BJ (cell line): Measurements from ENCODE around the gene MCCD1. TPM values are rescaled to one million over a fixed set of nuclear protein-coding genes. Genes with fewer than 3 reads are reported as not detected.

Source experiments
- CTCF ChIA-PET: fragments of 350-600 bp; formaldehyde crosslinking; extraction: SDS; loops from one replicate; lab custom pipeline; 2021; ENCODE audit warnings: antibody characterized with exemption, inconsistent platforms; lab: Yijun Ruan, JAX
- POLR2A ChIA-PET: fragments of 300-600 bp; sonication (Branson Sonifier 250); formaldehyde crosslinking; extraction: SDS; loops from one replicate; lab custom pipeline; 2021; ENCODE audit warnings: antibody characterized with exemption; lab: Charles Lee
- DNase-seq: peaks from one replicate; pipeline ENCODE4 v3.0.0-alpha.2; 2011; ENCODE audit warnings: low read depth
- H3K27me3 ChIP-seq: 2 replicates; pipeline ENCODE4 v1.6.0; 2011; ENCODE audit warnings: low read length; ENCODE audit not compliant: control insufficient read depth, insufficient read depth
- H3K36me3 ChIP-seq: 2 replicates; pipeline ENCODE4 v1.5.1; 2011; ENCODE audit warnings: low read length; ENCODE audit not compliant: control insufficient read depth, insufficient read depth
- H3K4me3 ChIP-seq: 2 replicates; pipeline ENCODE4 v1.5.1; 2011; ENCODE audit warnings: low read depth, mild to moderate bottlenecking, control low read depth, low read length
- CTCF ChIP-seq: IDR thresholded peaks from 2 replicates; pipeline ENCODE4 v1.5.1; 2011; ENCODE audit warnings: low read depth, mild to moderate bottlenecking, control low read depth, inconsistent platforms, low read length, moderate library complexity; ENCODE audit not compliant: insufficient read depth
- polyA plus RNA-seq: library from polyadenylated mRNA; depleted of rRNA; stranded (reverse); fragments of >200 nt; gene quantifications from 2 replicates; pipeline ENCODE4 v1.2.3, GENCODE V29; 2011

MCCD1 gene
- polyA plus RNA-seq, 1 experiment, result not detected

GRCh38 chr6:31557443-31558317, 28.9 kb downstream of the MCCD1 start:
- POLR2A ChIA-PET, result no interaction called here

GRCh38 chr6:31558318-31558625, 29.5 kb downstream of the MCCD1 start:
- peaks cover 18% of the 10 kb centered on the region for H3K36me3 ChIP-seq
- no peak overlapping the region for H3K4me3 ChIP-seq
- CTCF ChIA-PET, result interaction anchor here (1.4 to 3.6 kb wide), 3 partner anchors 11 to 39 kb away, joined by 3 to 29 read pairs (median 18); partner anchors contain the start of genes LTB and NFKBIL1
- POLR2A ChIA-PET, result no interaction called here
- H3K27me3 ChIP-seq, result no peaks in the 10 kb centered on the region
- no peak for TF ChIP-seq CTCF
- DNase-seq, result no peak

More at GRCh38 chr6:31557443-31558317, 28.9 kb downstream of the MCCD1 start:
- no peak for TF ChIP-seq CTCF
- peaks cover 18% of the 10 kb centered on the region for H3K36me3 ChIP-seq
- CTCF ChIA-PET, result interaction anchor here (3.6 kb wide), 1 partner anchor 39 kb away, joined by 29 read pairs; no protein-coding TSS in a partner anchor
- H3K4me3 ChIP-seq, result no peak overlapping the region
- no peaks in the 10 kb centered on the region for H3K27me3 ChIP-seq
- DNase-seq, result no peak

GRCh38 chr6:31558631-31559500, 30.1 kb downstream of the MCCD1 start:
- ChIA-PET CTCF (interaction anchor here (0.7 to 3.6 kb wide), 7 partner anchors 11 to 38 kb away, joined by 3 to 29 read pairs (median 3); partner anchors contain the start of genes ATP6V1G2, DDX39B, LST1 and LTB), POLR2A (no interaction called here)
- TF ChIP-seq CTCF, result no peak
- Histone ChIP-seq H3K4me3 (no peak overlapping the region), H3K36me3 (peaks cover 18% of the 10 kb centered on the region), H3K27me3 (no peaks in the 10 kb centered on the region)
- no peak for DNase-seq

- POLR2A ChIA-PET, result no interaction called here
- Histone ChIP-seq H3K4me3 (no peak overlapping the region), H3K27me3 (no peaks in the 10 kb centered on the region), H3K36me3 (peaks cover 16% of the 10 kb centered on the region)
- no peak for TF ChIP-seq CTCF
- CTCF ChIA-PET, result interaction anchor here (0.7 to 3.6 kb wide), 7 partner anchors 12 to 37 kb away, joined by 3 to 29 read pairs (median 3); partner anchors contain the start of genes ATP6V1G2, DDX39B, LST1 and LTB
- no peak for DNase-seq
Observed at GRCh38 chr6:31559606-31559957, 30.8 kb downstream of the MCCD1 start.
